Lower leg skin (tissue), 3 donors: ENCODE data around the gene KCND1.
"Not testable (repeated sequence)": the region's sequence is repeated elsewhere in the genome, so short reads cannot be mapped to it uniquely, and the experiment has no call there.

Experiments
- CTCF ChIP-seq, 3 donors: fragments of 450-650 bp; IDR thresholded peaks; one replicate each; pipeline ENCODE4 v1.5.1; 2016; ENCODE audit warnings: antibody characterized with exemption in 3 of 3, mild to moderate bottlenecking in 3 of 3, moderate library complexity in 2 of 3
- POLR2A ChIP-seq, 2 donors: fragments of 450-650 bp; IDR thresholded peaks; one replicate each; pipeline ENCODE4 v1.6.1; 2016 to 2017; ENCODE audit warnings: antibody characterized with exemption in 2 of 2, mild to moderate bottlenecking in 1 of 2, moderate library complexity in 1 of 2

GRCh38 chrX:48980341-48980740, 8.7 kb upstream of the KCND1 start:
- TF ChIP-seq POLR2A, CTCF (IDR thresholded peaks at IDR 0.05): not testable (repeated sequence)
